Right lobe of liver (tissue), 6 donors: Measurements from ENCODE around the gene HES6. TPM values are rescaled to one million over a fixed set of nuclear protein-coding genes. Genes with fewer than 3 reads are reported as not detected.
A peak's percentile ranks its signal among the peaks of the same experiment; 100 is the strongest.

ENCODE experiments used
- ATAC-seq, 4 donors: fragments of 200-7000 bp; cut with Tn5 transposase; one replicate each; pipeline ENCODE4 v1.9.1; 2020; ENCODE audit warnings: mild to moderate bottlenecking in 4 of 4, moderate library complexity in 4 of 4
- DNase-seq, 3 donors: peaks; one replicate each; pipeline ENCODE4 v3.0.0-alpha.2; 2020
- H3K27ac ChIP-seq, 3 donors: fragments of 200-600 bp; one replicate each; pipeline ENCODE4 v1.8.0; 2022
- H3K27me3 ChIP-seq, 2 donors: fragments of 200-600 bp; one replicate each; pipeline ENCODE4 v1.8.0; 2022
- H3K36me3 ChIP-seq, 4 donors: fragments of 200-600 bp; sonication (generic) in 1 of 4; one replicate each; pipeline versions ENCODE4 v1.5.1 to v1.8.0; 2017 to 2022; ENCODE audit warnings: control low read depth in 1 of 4
- H3K4me1 ChIP-seq, 4 donors: fragments of 200-600 bp; sonication (generic) in 1 of 4; one replicate each; pipeline versions ENCODE4 v1.5.1 to v1.8.0; 2017 to 2022; ENCODE audit warnings: control low read depth in 1 of 4
- H3K4me3 ChIP-seq, 3 donors: fragments of 200-600 bp; one replicate each; pipeline ENCODE4 v1.8.0; 2022
- H3K9me3 ChIP-seq, 4 donors: fragments of 200-600 bp; sonication (generic) in 1 of 4; one replicate each; pipeline versions ENCODE4 v1.5.1 to v1.8.0; 2017 to 2022; ENCODE audit warnings: control low read depth in 1 of 4
- POLR2A ChIP-seq: fragments of 450-650 bp; IDR thresholded peaks from one replicate; pipeline ENCODE4 v1.6.1; 2017; ENCODE audit warnings: antibody characterized with exemption, mild to moderate bottlenecking
- whole genome bisulfite sequencing: methylation state at CpG from one replicate; pipeline ENCODE4 v1.1.6; 2018; ENCODE audit warnings: low coverage, low lambda C conversion rate; ENCODE audit not compliant: insufficient coverage; ENCODE audit errors: missing lambda C conversion rate; 5-methylcytosine and 5-hydroxymethylcytosine counted together
- intact Hi-C, 2 donors: fragments of 100-400 bp; cut with DNase I; formaldehyde crosslinking; loops; one replicate each; pipeline versions ENCODE4 v1.11.2 to v1.14.1; 2022
- total RNA-seq, 6 experiments: library from RNA; depleted of rRNA in 2 of 6; stranded (reverse); fragments of >200 nt in 2 of 6; fragmentation: NEBNext Ultra II Directional in 3 of 6; extraction: Animal tissue kit (Norgen Biotek cat#: 25700) in 3 of 6; gene quantifications; one replicate each; pipeline versions ENCODE4 v1.1.0 to v1.2.4, GENCODE V29; 2016 to 2023
- TF ChIP-seq, protein P1 (sequence below), 4 donors: fragments of 200-600 bp in 3 of 4; fragments of 450-650 bp in 1 of 4; IDR thresholded peaks; one replicate each; pipeline versions ENCODE4 v1.5.1 to v1.8.0; 2016 to 2022; ENCODE audit warnings: antibody characterized with exemption in 4 of 4, mild to moderate bottlenecking in 2 of 4
- donor health status: DM: no; HTN: yes; CAD: no.
- donor health status: DM: no; HTN: no; CAD: no.
- donor health status: DM: no; HTN: no; CAD: no.
- donor health status: DM: no; HTN: yes; CAD: no.
- donor health status: DM: no; HTN: yes; CAD: no.

HES6 gene
- total RNA-seq, 6 experiments from 2014 or later, result 1.7 to 8.3 (median 3.8) TPM

DNA sequence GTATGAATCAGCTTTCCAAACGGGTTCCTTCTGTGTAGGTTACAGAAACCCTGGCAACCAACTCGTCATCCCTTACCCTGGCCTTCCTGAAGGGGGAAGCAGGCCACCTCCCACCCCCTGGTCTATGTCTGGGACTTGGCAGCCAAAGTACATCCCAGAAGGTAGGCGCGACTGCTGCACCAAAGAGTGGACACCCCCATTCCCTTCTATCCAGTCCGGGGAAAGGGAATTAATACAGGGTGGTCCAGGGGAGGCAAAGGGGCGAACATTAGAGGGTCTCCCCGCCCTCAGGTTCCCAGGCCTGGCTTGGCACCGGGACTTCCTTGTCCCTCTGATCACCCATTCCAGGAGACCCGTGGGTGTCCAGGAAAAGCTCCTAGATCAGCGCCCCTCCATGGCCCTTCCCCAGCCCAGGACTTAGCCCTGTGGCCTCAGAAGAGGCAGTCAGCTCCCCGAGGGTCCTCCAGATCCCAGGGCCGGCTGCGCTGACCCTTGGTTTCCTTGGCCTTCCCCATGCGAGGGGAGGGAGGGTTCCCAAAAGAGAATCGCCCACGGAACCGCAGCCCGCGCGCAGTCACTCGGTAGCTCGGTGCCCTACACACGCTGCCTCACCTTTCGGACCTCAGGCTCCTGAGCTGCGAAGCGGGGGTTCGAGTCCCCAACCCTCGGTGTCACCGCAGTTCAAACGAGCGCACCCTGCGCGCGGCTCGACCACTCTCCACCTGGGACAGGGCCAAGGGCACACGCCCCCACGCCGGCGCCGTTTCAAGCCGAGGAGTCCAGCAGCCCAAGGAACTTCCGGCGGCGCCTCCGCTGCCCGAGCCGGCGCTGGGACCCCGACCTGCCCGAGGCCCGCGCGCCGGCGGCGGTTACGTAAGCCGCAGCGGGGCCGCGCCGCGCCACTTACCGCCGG, 48.2 kb upstream of the HES6 start, which contains the start of gene PER2:
Gene PER2 (minus strand): TSS at position 874 of the 913 bp plus-strand sequence. CDS start 10,674 bp downstream, outside the sequence.
- Histone ChIP-seq H3K4me3 (peak within 1 kb of the TSS; percentile 65 to 74 (median 72)), H3K4me1 (peaks cover 0 to 43% (median 14%) of the 10 kb centered on the region in 4 donors), H3K9me3 (no peaks in the 10 kb centered on the region), H3K27ac (peak within 1 kb of the TSS; percentile 94 to 99 (median 94)), H3K36me3 (no peaks in the 10 kb centered on the region), H3K27me3 (no peaks in the 10 kb centered on the region)
- WGBS, result 0% methylated on average over 6 of the region's 65 CpGs
- ATAC-seq (peak; percentile 3 to 18 (median 4)), DNase-seq (peak in 2 of 3 donors; percentile 67 to 74)
- intact Hi-C loops, result no loop called here
- TF ChIP-seq POLR2A, result no peak
- TF ChIP-seq, protein P1, sequence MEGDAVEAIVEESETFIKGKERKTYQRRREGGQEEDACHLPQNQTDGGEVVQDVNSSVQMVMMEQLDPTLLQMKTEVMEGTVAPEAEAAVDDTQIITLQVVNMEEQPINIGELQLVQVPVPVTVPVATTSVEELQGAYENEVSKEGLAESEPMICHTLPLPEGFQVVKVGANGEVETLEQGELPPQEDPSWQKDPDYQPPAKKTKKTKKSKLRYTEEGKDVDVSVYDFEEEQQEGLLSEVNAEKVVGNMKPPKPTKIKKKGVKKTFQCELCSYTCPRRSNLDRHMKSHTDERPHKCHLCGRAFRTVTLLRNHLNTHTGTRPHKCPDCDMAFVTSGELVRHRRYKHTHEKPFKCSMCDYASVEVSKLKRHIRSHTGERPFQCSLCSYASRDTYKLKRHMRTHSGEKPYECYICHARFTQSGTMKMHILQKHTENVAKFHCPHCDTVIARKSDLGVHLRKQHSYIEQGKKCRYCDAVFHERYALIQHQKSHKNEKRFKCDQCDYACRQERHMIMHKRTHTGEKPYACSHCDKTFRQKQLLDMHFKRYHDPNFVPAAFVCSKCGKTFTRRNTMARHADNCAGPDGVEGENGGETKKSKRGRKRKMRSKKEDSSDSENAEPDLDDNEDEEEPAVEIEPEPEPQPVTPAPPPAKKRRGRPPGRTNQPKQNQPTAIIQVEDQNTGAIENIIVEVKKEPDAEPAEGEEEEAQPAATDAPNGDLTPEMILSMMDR (IDR thresholded peaks at IDR 0.05), result peak in 1 of 4 donors; percentile 5

DNA sequence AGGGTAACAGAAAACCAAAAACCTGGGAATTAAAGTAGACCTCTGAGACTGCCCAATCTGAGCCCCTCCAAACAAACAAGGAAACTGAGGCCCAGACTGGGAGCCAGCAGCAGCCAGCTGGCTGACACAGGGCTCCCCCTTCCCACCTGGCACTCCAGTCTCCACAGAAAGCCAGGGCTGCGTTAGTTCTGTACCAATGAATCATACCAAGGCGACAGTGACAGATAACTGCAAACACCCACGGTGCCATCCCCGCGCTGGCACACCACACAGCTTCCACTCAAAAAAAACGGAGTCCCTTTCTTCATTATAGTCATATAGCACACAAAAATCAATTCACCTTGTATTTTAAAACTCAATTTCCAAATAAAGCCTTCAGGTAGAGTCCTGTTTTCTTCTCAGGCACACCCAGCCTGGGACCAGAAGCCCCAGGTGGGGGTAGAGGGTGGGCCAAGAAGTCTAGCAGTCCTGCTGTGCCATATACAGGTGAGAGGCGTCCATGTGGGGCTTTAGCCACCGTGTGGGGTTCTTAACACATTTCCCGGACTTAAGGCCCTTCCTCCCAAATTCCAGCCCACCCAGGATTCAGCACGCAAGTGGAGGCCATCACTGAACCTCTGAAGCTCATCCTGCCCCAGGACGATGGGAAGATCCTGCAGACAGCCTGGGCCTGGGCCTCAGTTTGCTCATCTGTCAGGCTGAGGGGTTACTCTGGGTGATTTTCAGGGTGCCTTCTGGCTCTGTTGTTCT, 47.3 kb upstream of the HES6 start:
- intact Hi-C loops, result no loop called here

DNA sequence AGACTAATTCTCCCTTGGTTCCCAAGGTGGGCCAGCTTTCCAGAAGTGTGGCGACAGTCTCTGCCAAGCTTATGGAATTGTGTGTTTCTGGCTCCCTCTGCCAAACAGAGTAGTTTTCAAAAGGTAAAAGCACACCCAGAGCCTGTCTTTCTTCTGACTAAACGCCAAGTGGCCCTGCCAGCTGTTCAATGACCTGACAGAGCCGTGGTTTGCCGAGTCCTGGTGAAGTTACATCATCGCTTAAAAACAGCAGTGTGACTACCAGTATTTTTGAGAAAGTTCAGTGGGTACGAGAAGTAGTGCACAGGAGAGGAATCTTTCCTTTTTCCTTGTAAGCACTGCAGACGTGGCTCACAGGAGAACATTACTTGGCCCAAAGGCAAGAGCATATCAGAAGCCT, 46.7 kb upstream of the HES6 start:
- peak overlapping the region; percentile 94 to 99 (median 94) for H3K27ac ChIP-seq
- H3K27me3 ChIP-seq, result no peaks in the 10 kb centered on the region
- H3K36me3 ChIP-seq, result no peaks in the 10 kb centered on the region
- H3K9me3 ChIP-seq, result no peaks in the 10 kb centered on the region
- intact Hi-C loops, result no loop called here
- TF ChIP-seq, protein P1 (IDR thresholded peaks at IDR 0.05), result peak in 1 of 4 donors; percentile 12
- TF ChIP-seq POLR2A, result peak; percentile 41
- DNase-seq, result peak; percentile 68 to 90 (median 88)
- ATAC-seq, result peak; percentile 51 to 57 (median 55)
- H3K4me3 ChIP-seq, result peak overlapping the region in 2 of 3 donors; percentile 65 to 74
- 20% methylated on average over 5 of the region's 7 CpGs for WGBS
- peaks cover 0 to 43% (median 14%) of the 10 kb centered on the region in 4 donors for H3K4me1 ChIP-seq

More for the DNA sequence above, 47.3 kb upstream of the HES6 start:
- peak; percentile 14 for TF ChIP-seq POLR2A
- TF ChIP-seq, protein P1 (IDR thresholded peaks at IDR 0.05), result no peak
- Histone ChIP-seq H3K27me3 (no peaks in the 10 kb centered on the region), H3K4me1 (peaks cover 0 to 43% (median 14%) of the 10 kb centered on the region in 4 donors), H3K9me3 (no peaks in the 10 kb centered on the region), H3K27ac (peak overlapping the region; percentile 94 to 99 (median 94)), H3K36me3 (no peaks in the 10 kb centered on the region), H3K4me3 (peak overlapping the region; percentile 65 to 74 (median 72))
- DNase-seq, result peak in 1 of 3 donors; percentile 52
- WGBS, result 34% methylated on average over 6 of the region's 11 CpGs
- peak in 3 of 4 donors; percentile 3 to 36 (median 13) for ATAC-seq

DNA sequence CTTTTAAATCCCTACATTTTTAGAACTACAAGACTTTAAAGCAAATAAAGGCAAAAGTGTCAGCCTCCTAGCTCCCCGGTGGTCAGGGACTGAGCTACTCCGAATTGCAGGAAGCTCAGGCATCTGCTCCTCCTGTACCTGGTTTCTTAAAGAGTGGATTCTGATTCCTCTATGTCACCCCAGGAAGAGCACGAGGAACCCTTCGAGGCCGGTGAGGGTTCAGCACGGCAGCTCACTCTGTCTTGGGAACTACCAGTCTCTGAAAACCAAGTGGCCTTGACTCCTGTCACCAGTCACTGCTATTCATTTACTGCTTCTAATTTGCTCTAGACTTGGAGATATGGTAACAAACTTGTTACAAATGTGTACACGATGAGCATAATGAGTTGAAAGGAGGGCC, 46.3 kb upstream of the HES6 start:
- TF ChIP-seq, protein P1 (IDR thresholded peaks at IDR 0.05), result no peak
- TF ChIP-seq POLR2A, result no peak
- Histone ChIP-seq H3K4me3 (peak overlapping the region in 1 of 3 donors; percentile 74), H3K27ac (peak overlapping the region; percentile 94 to 99 (median 94)), H3K4me1 (peaks cover 0 to 43% (median 14%) of the 10 kb centered on the region in 4 donors), H3K27me3 (no peaks in the 10 kb centered on the region), H3K36me3 (no peaks in the 10 kb centered on the region), H3K9me3 (no peaks in the 10 kb centered on the region)
- DNase-seq (no peak), ATAC-seq (peak in 1 of 4 donors; percentile 0)
- 25% methylated on average over 7 of the region's 7 CpGs for WGBS
- intact Hi-C loops, result no loop called here
